B cell (primary cell): ENCODE data around the gene RASA1. TPM values are rescaled to one million over a fixed set of nuclear protein-coding genes. Genes with fewer than 3 reads are reported as not detected.

ENCODE experiments used
- ATAC-seq: fragments of 200-7000 bp; cut with Tn5 transposase; one replicate; pipeline ENCODE4 v1.10.0; 2021; ENCODE audit warnings: low read depth, mild to moderate bottlenecking, moderate number of reproducible peaks, moderate library complexity
- CTCF ChIA-PET: fragments of 350-600 bp; sonication (Branson Sonifier 250); formaldehyde crosslinking; loops from one replicate; lab custom pipeline; 2021; ENCODE audit warnings: antibody characterized with exemption, inconsistent platforms; lab: Charles Lee
- POLR2A ChIA-PET: fragments of 350-600 bp; sonication (Branson Sonifier 250); formaldehyde crosslinking; loops from one replicate; lab custom pipeline; 2021; ENCODE audit warnings: antibody characterized with exemption; lab: Charles Lee
- DNase-seq: peaks from one replicate; pipeline ENCODE4 v3.0.0; 2013
- H2AFZ ChIP-seq: 2 replicates; pipeline ENCODE4 v1.6.1; 2012; ENCODE audit warnings: mild to moderate bottlenecking, low read depth, low read length; ENCODE audit not compliant: insufficient read depth, poor library complexity, severe bottlenecking
- H3K27ac ChIP-seq, 2 donors: 1 replicate in 1 of 2; 2 replicates in 1 of 2; pipeline ENCODE4 v1.5.1; 2012 to 2013; ENCODE audit warnings: low read length in 2 of 2, mild to moderate bottlenecking in 2 of 2, moderate library complexity in 1 of 2
- H3K27me3 ChIP-seq, 4 experiments: fragments of 200-600 bp in 1 of 4; sonication (generic) in 1 of 4; replicated peaks in 1 of 4; 1 replicate in 2 of 4; 2 replicates in 2 of 4; pipeline versions ENCODE4 v1.6.1 to v1.7.0; 2013 to 2016; ENCODE audit warnings: low read length in 3 of 4, mild to moderate bottlenecking in 2 of 4, mixed read lengths in 1 of 4, moderate library complexity in 1 of 4; ENCODE audit not compliant: insufficient read depth in 4 of 4, control insufficient read depth in 3 of 4; ENCODE audit errors: control extremely low read depth in 1 of 4
- H3K36me3 ChIP-seq, 2 experiments: replicated peaks in 1 of 2; 1 replicate in 1 of 2; 2 replicates in 1 of 2; pipeline versions ENCODE4 v1.6.1 to v1.7.1; 2013; ENCODE audit warnings: low read length in 1 of 2; ENCODE audit not compliant: insufficient read depth in 2 of 2, control insufficient read depth in 1 of 2; ENCODE audit errors: control extremely low read depth in 1 of 2, extremely low read depth in 1 of 2
- H3K4me1 ChIP-seq, 2 donors: fragments of 200-600 bp in 1 of 2; sonication (generic) in 1 of 2; 1 replicate in 1 of 2; 2 replicates in 1 of 2; pipeline versions ENCODE4 v1.5.1 to v1.6.1; 2013 to 2017; ENCODE audit warnings: low read length in 2 of 2; ENCODE audit not compliant: control insufficient read depth in 2 of 2, insufficient read depth in 2 of 2
- H3K4me2 ChIP-seq: replicated peaks from 2 replicates; pipeline ENCODE3; 2012; ENCODE audit warnings: mild to moderate bottlenecking, low read depth, low read length; ENCODE audit not compliant: poor library complexity, severe bottlenecking
- H3K4me3 ChIP-seq, 5 experiments: fragments of 200-600 bp in 1 of 5; sonication (generic) in 1 of 5; 1 replicate in 3 of 5; 2 replicates in 2 of 5; pipeline versions ENCODE4 v1.5.1 to v1.7.0; 2011 to 2016; ENCODE audit warnings: low read length in 4 of 5, mild to moderate bottlenecking in 4 of 5, low read depth in 2 of 5, control low read depth in 1 of 5, moderate library complexity in 1 of 5; ENCODE audit not compliant: insufficient read depth in 1 of 5; ENCODE audit errors: control extremely low read depth in 1 of 5, extremely low read depth in 1 of 5
- H3K79me2 ChIP-seq: fragments of 200-600 bp; sonication (generic); one replicate; pipeline ENCODE4 v1.6.0; 2016; ENCODE audit warnings: low read length; ENCODE audit not compliant: control insufficient read depth, insufficient read depth
- H3K9ac ChIP-seq: fragments of 200-600 bp; sonication (generic); 2 replicates; pipeline ENCODE4 v1.6.1; 2017; ENCODE audit warnings: mild to moderate bottlenecking, low read length, moderate library complexity
- H3K9me3 ChIP-seq, 3 donors: one replicate each; pipeline versions ENCODE4 v1.6.1 to v1.7.1; 2013; ENCODE audit warnings: low read length in 2 of 3; ENCODE audit not compliant: control insufficient read depth in 2 of 3, insufficient read depth in 1 of 3; ENCODE audit errors: control extremely low read depth in 1 of 3
- H4K20me1 ChIP-seq: 2 replicates; pipeline ENCODE4 v1.6.0; 2012; ENCODE audit warnings: mild to moderate bottlenecking, low read length; ENCODE audit not compliant: insufficient read depth, control insufficient read depth, poor library complexity, severe bottlenecking
- H3K27ac Mint-ChIP-seq: one replicate; pipeline ENCODE4 v1.8.0; 2021; ENCODE audit warnings: mixed read lengths
- H3K27me3 Mint-ChIP-seq: one replicate; pipeline ENCODE4 v1.8.0; 2021; ENCODE audit warnings: mixed read lengths
- H3K4me1 Mint-ChIP-seq: one replicate; pipeline ENCODE4 v1.8.0; 2021; ENCODE audit warnings: mixed read lengths
- H3K4me3 Mint-ChIP-seq: one replicate; pipeline ENCODE4 v1.8.0; 2021; ENCODE audit warnings: mixed read lengths
- H3K9me3 Mint-ChIP-seq: one replicate; pipeline ENCODE4 v1.8.0; 2022; ENCODE audit warnings: mixed read lengths; ENCODE audit not compliant: insufficient read depth
- EZH2 ChIP-seq: IDR thresholded peaks from 2 replicates; pipeline ENCODE4 v1.6.1; 2012; ENCODE audit warnings: borderline replicate concordance, low read depth, mild to moderate bottlenecking, moderate library complexity, low read length; ENCODE audit not compliant: insufficient read depth, poor library complexity, severe bottlenecking
- WGBS: methylation state at CpG from one replicate; pipeline ENCODE4 v1.1.5; 2013; ENCODE audit warnings: missing lambda C conversion rate; ENCODE audit not compliant: insufficient coverage; 5-methylcytosine and 5-hydroxymethylcytosine counted together
- intact Hi-C: fragments of 100-400 bp; cut with micrococcal nuclease; formaldehyde crosslinking; loops from one replicate; pipeline ENCODE4 v1.10.0; 2022
- polyA plus RNA-seq: library from polyadenylated mRNA; depleted of rRNA; stranded (reverse); fragments of >200 nt; gene quantifications from 2 replicates; pipeline ENCODE4 v1.2.3, GENCODE V29; 2012
- total RNA-seq, 2 donors: library from RNA; stranded (reverse); fragments of 120-200 nt in 1 of 2; gene quantifications; 1 replicate in 1 of 2; 2 replicates in 1 of 2; pipeline versions ENCODE4 v1.2.3 to v1.2.4, GENCODE V29; 2013 to 2022
- TF ChIP-seq, protein P1 (sequence below): fragments of 200-600 bp; IDR thresholded peaks from one replicate; pipeline ENCODE4 v1.8.0; 2022; ENCODE audit warnings: antibody characterized with exemption, mild to moderate bottlenecking

Gene RASA1
- total and polyA plus RNA-seq, 2 donors (not counting 1 experiment from before 2014, with no cell fraction given): 18.9 to 32.2 TPM

GRCh38 chr5:87246061-87246460 lies 21.6 kb upstream of the RASA1 start:
- DNase-seq (no peak), ATAC-seq (no peak)
- Mint-ChIP-seq H3K4me3 (no peak overlapping the region), H3K27ac (no peak overlapping the region), H3K27me3 (no peaks in the 10 kb centered on the region), H3K9me3 (no peaks in the 10 kb centered on the region), H3K4me1 (peaks cover 3% of the 10 kb centered on the region)
- H3K27ac ChIP-seq: no peak overlapping the region
- CTCF ChIA-PET: no interaction called here
- no peaks in the 10 kb centered on the region for H3K4me1 ChIP-seq
- no peaks in the 10 kb centered on the region for H3K27me3 ChIP-seq
- H4K20me1 ChIP-seq: no peaks in the 10 kb centered on the region
- no peak for TF ChIP-seq EZH2
- TF ChIP-seq, protein P1, sequence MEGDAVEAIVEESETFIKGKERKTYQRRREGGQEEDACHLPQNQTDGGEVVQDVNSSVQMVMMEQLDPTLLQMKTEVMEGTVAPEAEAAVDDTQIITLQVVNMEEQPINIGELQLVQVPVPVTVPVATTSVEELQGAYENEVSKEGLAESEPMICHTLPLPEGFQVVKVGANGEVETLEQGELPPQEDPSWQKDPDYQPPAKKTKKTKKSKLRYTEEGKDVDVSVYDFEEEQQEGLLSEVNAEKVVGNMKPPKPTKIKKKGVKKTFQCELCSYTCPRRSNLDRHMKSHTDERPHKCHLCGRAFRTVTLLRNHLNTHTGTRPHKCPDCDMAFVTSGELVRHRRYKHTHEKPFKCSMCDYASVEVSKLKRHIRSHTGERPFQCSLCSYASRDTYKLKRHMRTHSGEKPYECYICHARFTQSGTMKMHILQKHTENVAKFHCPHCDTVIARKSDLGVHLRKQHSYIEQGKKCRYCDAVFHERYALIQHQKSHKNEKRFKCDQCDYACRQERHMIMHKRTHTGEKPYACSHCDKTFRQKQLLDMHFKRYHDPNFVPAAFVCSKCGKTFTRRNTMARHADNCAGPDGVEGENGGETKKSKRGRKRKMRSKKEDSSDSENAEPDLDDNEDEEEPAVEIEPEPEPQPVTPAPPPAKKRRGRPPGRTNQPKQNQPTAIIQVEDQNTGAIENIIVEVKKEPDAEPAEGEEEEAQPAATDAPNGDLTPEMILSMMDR: no peak
- H3K79me2 ChIP-seq: no peaks in the 10 kb centered on the region
- no peak overlapping the region for H3K9ac ChIP-seq
- H3K9me3 ChIP-seq: no peaks in the 10 kb centered on the region
- no peak overlapping the region for H2AFZ ChIP-seq
- no peak overlapping the region for H3K4me3 ChIP-seq
- no peak overlapping the region for H3K4me2 ChIP-seq
- POLR2A ChIA-PET: no interaction called here
- H3K36me3 ChIP-seq: no peaks in the 10 kb centered on the region
- intact Hi-C loops: no loop called here

- ChIA-PET POLR2A (interaction anchor here (0.6 kb wide), 1 partner anchor 18 kb away, joined by 9 read pairs; no protein-coding TSS in a partner anchor), CTCF (no interaction called here)
- H4K20me1 ChIP-seq: no peaks in the 10 kb centered on the region
- no peak for DNase-seq
- H3K9ac ChIP-seq: no peak overlapping the region
- intact Hi-C loops: no loop called here
- H3K4me1 Mint-ChIP-seq: no peaks in the 10 kb centered on the region
- no peak for TF ChIP-seq EZH2
- TF ChIP-seq, protein P1: no peak
- H3K4me3 Mint-ChIP-seq: no peak overlapping the region
- whole genome bisulfite sequencing: over 99% methylated on average over 16 of the region's 16 CpGs
- H2AFZ ChIP-seq: no peak overlapping the region
- H3K79me2 ChIP-seq: no peaks in the 10 kb centered on the region
- no peaks in the 10 kb centered on the region for H3K9me3 Mint-ChIP-seq
- peaks cover 0 to 17% (median 0%) of the 10 kb centered on the region in 3 donors for H3K9me3 ChIP-seq
- H3K36me3 ChIP-seq: no peaks in the 10 kb centered on the region
- H3K4me3 ChIP-seq: no peak overlapping the region
- no peaks in the 10 kb centered on the region for H3K27me3 Mint-ChIP-seq
- H3K27ac ChIP-seq: no peak overlapping the region
- no peaks in the 10 kb centered on the region for H3K4me1 ChIP-seq
- no peak overlapping the region for H3K4me2 ChIP-seq
- no peak overlapping the region for H3K27ac Mint-ChIP-seq
- H3K27me3 ChIP-seq: no peaks in the 10 kb centered on the region
- no peak for ATAC-seq
Measured at GRCh38 chr5:87252283-87252605, 15.4 kb upstream of the RASA1 start.
